ENCODE measurements around the gene MAP3K4.

DNA sequence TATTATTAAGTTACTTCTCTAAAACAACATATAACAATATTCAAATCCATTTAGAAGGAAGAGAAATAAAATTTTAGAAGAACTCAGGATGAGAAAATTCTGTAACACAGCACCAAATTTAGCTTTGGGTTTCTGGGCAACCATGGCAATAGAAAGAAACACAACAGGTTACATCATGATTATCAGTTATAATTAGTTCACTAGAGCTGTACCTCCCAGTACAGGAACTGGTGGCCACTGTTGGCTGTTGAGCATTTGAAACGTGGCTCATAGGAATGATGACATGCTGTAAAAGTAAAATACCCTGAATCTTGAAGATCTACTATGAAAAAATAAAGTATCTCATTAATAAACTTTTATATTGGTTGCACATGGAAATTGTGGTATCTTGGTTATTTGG, 23.7 kb upstream of the MAP3K4 start:
- no peak for TF ChIP-seq CTCF (IDR thresholded peaks at IDR 0.05 in 8 of 11, conservative IDR thresholded peaks at IDR 0.05 in 3 of 11)
- no peak for TF ChIP-seq POLR2AphosphoS5 (IDR thresholded peaks at IDR 0.05)
- no peak for TF ChIP-seq POLR2A (IDR thresholded peaks at IDR 0.05)

Data from spleen (tissue), 7 donors.